Stimulated activated CD8-positive, alpha-beta memory T cell treated with anti-CD3 and anti-CD28 coated beads, Interleukin-4, amount 100 ng/mL, for 4 hours (primary cell): ENCODE results near the gene AKR1C1.
"Not testable (repeated sequence)": the region's sequence is repeated elsewhere in the genome, so short reads cannot be mapped to it uniquely, and the experiment has no call there.

Source experiments
- DNase-seq, 2 donors: peaks; one replicate each; pipeline ENCODE4 v3.0.0-alpha.2; 2020; ENCODE audit warnings: low read depth in 2 of 2, low spot score in 1 of 2

Gene AKR1C1

DNA sequence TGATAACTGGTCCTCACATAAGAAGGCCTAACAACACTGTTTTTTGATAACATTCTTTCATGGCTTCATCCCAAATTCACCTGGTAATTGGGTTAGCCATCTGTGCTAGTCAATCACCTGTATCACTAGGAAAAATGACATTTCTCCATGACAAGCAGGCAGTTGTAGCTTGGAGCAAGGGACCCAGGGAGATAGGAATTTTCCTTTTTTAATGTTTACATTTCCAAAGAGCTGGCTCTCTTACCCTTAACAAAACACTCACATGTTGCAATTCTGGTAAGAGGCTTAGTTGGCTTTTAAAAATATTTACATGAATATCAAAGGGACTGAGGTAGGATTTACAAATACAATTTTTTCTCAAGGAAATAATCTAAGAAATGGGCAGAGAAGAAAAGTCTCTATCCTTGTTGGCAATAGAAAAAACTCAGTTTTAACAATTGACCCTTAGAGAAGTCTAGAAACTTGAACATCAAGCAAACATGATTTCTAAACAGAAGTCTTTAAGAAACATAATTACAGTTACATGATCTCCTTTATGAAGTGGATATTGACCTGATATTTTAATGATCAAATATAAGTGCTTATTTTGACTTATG is 16.1 kb upstream of the AKR1C1 start:
- no peak for DNase-seq

DNA sequence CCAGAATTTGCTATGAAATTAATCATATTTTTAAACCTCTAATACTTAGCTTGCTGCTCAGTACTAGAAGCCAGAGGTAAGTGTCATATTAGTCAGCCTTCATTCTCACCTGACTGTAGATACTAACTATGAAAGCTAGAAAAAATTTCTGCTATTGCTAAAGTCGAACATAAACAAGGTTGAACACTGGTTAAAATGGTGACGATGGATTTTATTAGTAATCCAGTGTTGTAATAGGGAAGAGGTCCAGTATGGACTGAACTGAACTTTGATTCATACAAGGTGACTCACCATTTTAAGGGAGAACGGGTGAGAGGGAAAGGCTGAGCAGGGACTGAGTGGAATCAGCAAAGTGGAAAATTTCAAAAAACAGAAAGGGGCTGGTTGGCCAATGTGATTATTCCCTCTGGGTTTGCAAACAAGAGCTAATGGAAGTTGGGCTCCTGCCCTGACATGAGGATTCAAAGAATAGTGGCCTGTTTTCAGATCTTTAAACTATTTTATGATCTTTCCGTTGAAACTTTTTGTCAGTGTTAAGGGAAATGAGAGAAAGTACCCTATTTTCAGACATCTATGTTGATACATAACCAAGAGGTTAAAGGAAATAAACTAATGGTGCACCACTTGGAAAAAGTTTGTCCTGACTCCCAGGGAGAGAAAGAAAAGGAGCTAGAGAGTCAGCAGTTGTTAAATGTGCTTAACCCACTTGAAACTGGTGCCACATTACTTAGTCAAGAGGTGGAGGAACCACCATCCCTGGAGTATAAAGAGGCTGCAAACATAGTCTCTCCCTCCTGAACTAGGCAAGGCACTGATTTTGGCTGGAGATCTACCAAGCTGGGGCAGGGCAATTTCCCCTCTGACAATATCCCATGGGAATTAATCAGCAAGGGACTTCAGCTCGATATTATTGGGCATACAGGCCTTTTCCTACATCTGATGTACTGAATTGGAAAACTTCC is 15.3 kb upstream of the AKR1C1 start:
- no peak for DNase-seq

DNA sequence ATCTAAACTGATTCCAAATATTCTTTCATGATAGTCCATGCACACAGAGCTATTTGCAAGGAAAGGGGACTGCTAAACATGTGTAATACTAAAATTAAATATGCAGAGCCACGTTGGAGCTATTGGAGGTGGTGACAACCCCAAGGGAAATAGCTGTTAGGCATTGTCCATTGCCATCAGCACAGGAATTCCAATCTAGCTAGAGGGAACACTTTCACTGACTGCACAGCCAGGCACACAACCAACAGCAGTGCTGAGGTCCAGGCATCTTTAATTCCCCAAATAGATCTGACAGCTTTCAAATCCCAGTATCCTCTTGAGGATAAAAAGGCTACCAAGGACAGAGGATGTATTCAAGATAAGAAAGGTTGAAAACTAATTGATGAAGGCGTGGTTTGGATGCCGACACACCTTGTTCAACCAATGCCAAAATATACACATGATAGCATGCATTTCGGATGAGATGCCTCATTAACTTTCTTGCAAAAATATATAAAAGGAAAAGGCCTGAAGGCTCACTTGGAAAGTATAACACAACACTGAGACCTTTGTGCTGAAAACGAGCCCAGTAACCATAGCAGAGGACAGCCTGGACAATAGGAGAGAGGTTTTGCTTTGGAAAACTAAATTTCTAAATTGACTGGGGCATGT is 11.6 kb upstream of the AKR1C1 start:
- not testable (repeated sequence) for DNase-seq

DNA sequence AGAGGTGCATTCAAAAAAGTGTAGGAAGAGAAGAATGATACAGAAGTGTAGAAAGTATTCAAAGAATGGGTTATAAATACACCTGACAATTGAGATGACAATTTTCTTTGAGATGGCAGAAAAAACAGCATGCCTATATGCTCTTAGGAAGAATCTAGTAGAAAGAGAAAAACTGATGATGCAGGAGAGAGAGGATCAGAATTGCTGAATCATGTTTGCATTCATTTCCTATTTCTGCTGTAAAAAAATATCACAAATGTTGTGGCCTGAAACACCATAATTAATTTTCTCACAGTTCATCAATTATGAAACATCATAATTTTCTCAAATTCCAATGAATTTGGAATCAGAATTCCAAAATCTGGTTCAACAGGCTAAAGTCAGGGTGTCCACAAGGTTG is 9.8 kb upstream of the AKR1C1 start:
- no peak for DNase-seq

DNA sequence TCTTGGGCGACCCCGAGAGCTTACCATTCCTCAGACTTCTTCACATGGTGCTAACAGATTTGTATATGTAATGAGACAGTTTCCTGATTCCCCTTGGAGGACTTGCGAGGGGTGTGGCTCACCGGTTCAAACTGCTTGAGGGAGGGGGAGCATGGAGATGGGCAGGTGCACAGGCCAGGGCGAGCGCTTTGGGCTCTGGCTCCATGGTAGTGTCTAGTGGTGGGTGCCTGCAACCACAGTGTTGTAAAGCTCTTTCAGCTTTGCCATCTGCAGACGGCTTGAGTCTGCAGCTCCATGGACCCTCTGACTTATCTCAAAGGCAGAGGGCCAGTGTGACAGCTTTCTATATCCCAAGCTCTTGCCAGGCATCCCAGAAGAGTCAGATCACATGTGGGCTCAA is 7.1 kb upstream of the AKR1C1 start:
- not testable (repeated sequence) for DNase-seq

DNA sequence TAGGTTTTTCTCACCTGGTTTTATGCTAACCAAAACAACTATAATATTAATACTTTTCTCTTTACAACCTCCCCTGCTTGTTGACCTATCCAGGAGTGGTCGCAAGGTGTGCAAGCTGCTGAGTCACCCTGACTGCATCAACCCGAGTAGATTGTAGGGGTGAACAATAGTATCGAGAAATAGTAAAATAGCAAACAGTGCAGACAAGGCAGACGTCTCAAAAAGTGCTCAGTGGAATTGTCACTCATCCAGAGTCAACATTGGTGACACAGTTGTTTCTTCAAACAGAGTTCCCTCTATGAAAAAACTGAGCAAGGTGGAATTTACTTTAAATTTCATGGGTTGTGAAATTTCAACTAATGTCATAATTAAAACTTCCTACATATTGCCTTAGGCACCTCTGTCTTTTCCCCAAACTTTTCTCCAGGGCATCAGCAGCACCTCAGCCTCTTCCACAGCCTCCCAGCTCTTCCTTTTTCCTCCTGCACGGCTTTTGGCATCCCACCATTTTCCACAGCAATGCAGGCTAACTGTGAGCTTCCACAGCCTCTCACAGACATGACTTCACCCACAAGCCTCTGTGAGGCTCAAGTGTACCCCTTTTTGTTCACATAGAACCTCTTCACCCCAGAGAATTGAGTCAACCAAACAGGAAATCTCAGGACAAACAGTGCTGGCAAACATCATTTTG is 6.1 kb upstream of the AKR1C1 start:
- DNase-seq: not testable (repeated sequence)

- DNase-seq: not testable (repeated sequence)
Measured at GRCh38 chr10:4961558-4961957, 1.7 kb upstream of the AKR1C1 start.

- not testable (repeated sequence) for DNase-seq
Measured at GRCh38 chr10:4962308-4962707, 907 bp upstream of the AKR1C1 start.

- DNase-seq: not testable (repeated sequence)
Measured at GRCh38 chr10:4963815-4964154, 570 bp downstream of the AKR1C1 start.

DNA sequence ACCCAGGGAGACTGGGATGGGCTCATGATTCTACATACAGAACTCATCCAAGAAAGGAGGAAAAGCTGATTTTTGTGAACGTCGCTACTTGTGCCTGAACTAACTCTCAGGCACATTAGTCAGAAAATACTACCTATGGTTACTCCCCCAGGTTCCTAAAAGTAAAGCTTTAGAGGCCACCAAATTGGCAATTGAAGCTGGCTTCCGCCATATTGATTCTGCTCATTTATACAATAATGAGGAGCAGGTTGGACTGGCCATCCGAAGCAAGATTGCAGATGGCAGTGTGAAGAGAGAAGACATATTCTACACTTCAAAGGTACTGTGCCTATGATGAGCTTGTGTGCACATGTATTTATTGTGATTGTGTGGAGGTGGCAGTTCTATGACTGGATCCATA is 2.5 kb downstream of the AKR1C1 start:
- not testable (repeated sequence) for DNase-seq

DNA sequence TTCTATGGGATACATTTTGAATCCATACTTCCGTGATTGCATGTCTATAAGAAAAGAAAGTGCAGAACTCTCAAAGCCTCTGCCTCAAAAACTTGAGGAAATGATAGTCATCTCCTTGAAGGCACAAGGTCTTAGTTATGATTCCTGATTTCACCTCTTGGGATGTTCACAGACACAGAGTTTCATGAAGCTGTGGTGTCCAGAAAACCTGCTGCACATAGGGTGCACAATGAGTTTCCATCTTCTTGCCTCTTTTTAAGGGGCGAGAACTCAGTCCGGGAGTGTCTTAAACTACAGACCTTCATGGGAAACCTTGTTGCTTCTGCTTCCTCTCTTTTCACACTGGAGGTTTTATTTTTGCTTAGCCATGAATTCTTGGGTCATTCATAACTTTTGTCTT is 4.0 kb downstream of the AKR1C1 start:
- not testable (repeated sequence) for DNase-seq

GRCh38 chr10:4969289-4969688 is 6.1 kb downstream of the AKR1C1 start:
- not testable (repeated sequence) for DNase-seq

GRCh38 chr10:4970362-4970761 is 7.1 kb downstream of the AKR1C1 start:
- DNase-seq: not testable (repeated sequence)

DNA sequence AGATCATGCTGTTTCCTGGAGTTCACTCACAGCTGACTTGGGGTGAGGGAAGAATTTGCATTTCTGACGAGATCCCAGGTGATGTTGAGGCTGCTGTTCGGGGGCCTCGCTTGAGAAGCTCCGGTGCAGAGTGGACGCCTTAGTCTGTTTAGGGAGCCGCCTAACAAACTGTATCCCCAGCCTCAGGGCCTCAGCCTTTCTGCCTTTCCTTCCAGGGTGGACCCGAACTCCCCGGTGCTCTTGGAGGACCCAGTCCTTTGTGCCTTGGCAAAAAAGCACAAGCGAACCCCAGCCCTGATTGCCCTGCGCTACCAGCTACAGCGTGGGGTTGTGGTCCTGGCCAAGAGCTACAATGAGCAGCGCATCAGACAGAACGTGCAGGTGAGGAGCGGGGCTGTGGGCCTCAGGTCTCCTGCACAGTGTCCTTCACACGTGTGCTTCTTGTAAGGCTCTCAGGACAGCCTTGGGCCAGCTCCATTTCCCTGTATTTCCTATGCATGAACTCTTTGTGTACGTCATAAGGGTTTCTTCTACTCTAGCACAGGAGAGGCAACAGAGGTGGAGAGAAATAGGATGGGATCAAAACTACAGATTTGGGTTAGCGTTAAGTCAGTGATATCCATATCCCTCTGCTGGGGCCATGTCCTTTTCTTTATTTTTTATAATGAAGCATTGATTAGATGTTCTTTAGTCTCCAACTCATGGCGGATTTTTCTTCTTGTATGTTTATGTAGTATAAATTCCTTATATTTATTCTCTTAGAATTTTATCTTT is 9.3 kb downstream of the AKR1C1 start:
- DNase-seq: not testable (repeated sequence)

DNA sequence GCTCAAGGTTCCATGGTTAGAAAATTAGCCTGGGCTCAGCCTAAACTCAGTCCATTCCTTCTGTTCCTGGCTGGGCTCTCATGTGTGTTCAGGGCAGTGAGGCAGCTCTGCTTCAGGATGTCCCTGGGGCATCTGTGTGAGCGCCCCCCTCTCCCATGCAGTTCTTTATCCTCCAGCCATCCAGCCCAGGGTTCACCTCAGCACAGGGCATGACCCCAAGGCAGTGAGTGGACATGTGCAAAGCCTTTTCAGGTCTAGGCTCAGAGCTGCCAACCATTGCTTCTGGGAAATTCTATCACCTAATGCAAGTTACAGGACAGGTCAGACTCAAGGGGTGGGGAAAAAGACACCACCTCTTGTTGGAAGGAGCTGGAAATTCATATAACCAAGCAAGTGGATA is 10.1 kb downstream of the AKR1C1 start:
- not testable (repeated sequence) for DNase-seq

- DNase-seq: not testable (repeated sequence)
Measured at GRCh38 chr10:4974400-4974799, 11.2 kb downstream of the AKR1C1 start.

- DNase-seq: no peak
Measured at GRCh38 chr10:4977025-4977424, 13.8 kb downstream of the AKR1C1 start.

GRCh38 chr10:4978870-4979269 is 15.7 kb downstream of the AKR1C1 start:
- no peak for DNase-seq

DNA sequence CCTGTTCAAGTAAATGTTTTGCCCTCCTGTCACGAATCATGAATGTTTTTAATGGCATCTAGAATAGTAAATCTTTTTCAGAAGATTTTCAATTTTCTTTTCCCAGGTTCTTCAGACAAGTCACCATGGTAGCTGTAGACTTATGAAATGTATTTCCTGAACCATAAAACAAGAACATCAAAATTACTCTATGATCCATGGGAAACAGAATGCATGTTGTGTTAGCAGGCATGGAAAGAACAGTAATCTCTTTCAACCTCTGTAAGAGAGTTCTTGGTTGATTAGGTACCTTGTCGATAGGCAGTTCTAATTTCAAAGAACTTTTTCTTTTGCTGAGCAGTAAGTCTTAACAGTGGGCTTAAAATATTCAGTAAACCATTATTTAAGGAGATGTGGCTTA is 17.6 kb downstream of the AKR1C1 start:
- DNase-seq: no peak

GRCh38 chr10:4981722-4982471 is 18.7 kb downstream of the AKR1C1 start:
- DNase-seq: no peak
